GM23338 (cell line): ENCODE measurements around the gene MID1. TPM values are rescaled to one million over a fixed set of nuclear protein-coding genes. Genes with fewer than 3 reads are reported as not detected.

Experiments
- ATAC-seq: fragments of 200-7000 bp; cut with Tn5 transposase; 3 replicates; pipeline ENCODE4 v1.9.1; 2020
- DNase-seq: peaks from one replicate; pipeline ENCODE4 v3.0.0-alpha.2; 2015; ENCODE audit warnings: low spot score
- H2AFZ ChIP-seq: fragments of 200-600 bp; sonication (generic); 2 replicates; pipeline ENCODE4 v1.8.0; 2016; ENCODE audit warnings: antibody characterized with exemption, mild to moderate bottlenecking, moderate library complexity
- H3F3A ChIP-seq: fragments of 200-600 bp; sonication (generic); replicated peaks from 2 replicates; pipeline ENCODE4 v1.8.0; 2017; ENCODE audit warnings: antibody characterized with exemption, mixed run types, low read depth
- H3K27ac ChIP-seq: fragments of 200-600 bp; sonication (generic); 2 replicates; pipeline ENCODE4 v1.6.1; 2016; ENCODE audit warnings: low read depth
- H3K27me3 ChIP-seq: fragments of 200-600 bp; sonication (generic); 2 replicates; pipeline ENCODE4 v1.8.0; 2016; ENCODE audit warnings: mild to moderate bottlenecking, mixed run types, moderate library complexity; ENCODE audit not compliant: insufficient read depth
- H3K36me3 ChIP-seq: fragments of 200-600 bp; sonication (generic); 2 replicates; pipeline ENCODE4 v1.8.0; 2016; ENCODE audit warnings: mild to moderate bottlenecking; ENCODE audit not compliant: insufficient read depth
- H3K4me1 ChIP-seq: fragments of 200-600 bp; sonication (generic); 2 replicates; pipeline ENCODE4 v1.8.0; 2016; ENCODE audit warnings: mild to moderate bottlenecking, moderate library complexity; ENCODE audit not compliant: insufficient read depth
- H3K4me2 ChIP-seq: fragments of 200-600 bp; sonication (generic); 2 replicates; pipeline ENCODE4 v1.7.1; 2017; ENCODE audit warnings: mixed run types
- H3K4me3 ChIP-seq: fragments of 200-600 bp; sonication (generic); 2 replicates; pipeline ENCODE4 v1.6.1; 2016; ENCODE audit warnings: mixed run types
- H3K79me2 ChIP-seq: fragments of 200-600 bp; sonication (generic); replicated peaks from 2 replicates; pipeline ENCODE4 v1.8.0; 2017; ENCODE audit warnings: mild to moderate bottlenecking; ENCODE audit not compliant: insufficient read depth
- H3K9me2 ChIP-seq: fragments of 200-600 bp; sonication (generic); 2 replicates; pipeline ENCODE4 v1.8.0; 2017; ENCODE audit not compliant: insufficient read depth
- H4K20me1 ChIP-seq: fragments of 200-600 bp; sonication (generic); replicated peaks from 2 replicates; pipeline ENCODE4 v1.8.0; 2017; ENCODE audit warnings: mild to moderate bottlenecking; ENCODE audit not compliant: insufficient read depth
- H3K27ac Mint-ChIP-seq: 2 replicates; pipeline ENCODE4 v1.8.0; 2020; ENCODE audit warnings: inconsistent platforms, mild to moderate bottlenecking, moderate library complexity, mixed read lengths
- H3K27me3 Mint-ChIP-seq: 3 replicates; pipeline ENCODE4 v1.8.0; 2022; ENCODE audit warnings: low read depth, mild to moderate bottlenecking, moderate library complexity, mixed read lengths, inconsistent platforms; ENCODE audit not compliant: insufficient read depth, poor library complexity
- H3K36me3 Mint-ChIP-seq: 3 replicates; pipeline ENCODE4 v1.8.0; 2021; ENCODE audit warnings: low read depth, mild to moderate bottlenecking, inconsistent platforms, moderate library complexity, mixed read lengths
- H3K4me1 Mint-ChIP-seq: 3 replicates; pipeline ENCODE4 v1.8.0; 2020; ENCODE audit warnings: mild to moderate bottlenecking, inconsistent platforms, mixed read lengths
- H3K4me3 Mint-ChIP-seq: 3 replicates; pipeline ENCODE4 v1.8.0; 2021; ENCODE audit warnings: moderate library complexity, mild to moderate bottlenecking, inconsistent platforms, mixed read lengths
- H3K9me3 Mint-ChIP-seq: 3 replicates; pipeline ENCODE4 v1.8.0; 2020; ENCODE audit warnings: moderate library complexity, mild to moderate bottlenecking, inconsistent platforms, mixed read lengths
- CREB1 ChIP-seq: fragments of 250-450 bp; sonication (Bioruptor Pico); IDR thresholded peaks from 2 replicates; pipeline ENCODE4 v1.5.0; 2020; ENCODE audit warnings: low read depth, mild to moderate bottlenecking, moderate library complexity
- EZH2 ChIP-seq: fragments of 200-600 bp; sonication (generic); IDR thresholded peaks from one replicate; pipeline ENCODE4 v1.8.0; 2017; ENCODE audit warnings: antibody characterized with exemption, mild to moderate bottlenecking, low read depth; ENCODE audit not compliant: unreplicated experiment
- EZH2phosphoT487 ChIP-seq: fragments of 200-600 bp; sonication (generic); IDR thresholded peaks from one replicate; pipeline ENCODE4 v1.8.1; 2018; ENCODE audit warnings: antibody characterized with exemption; ENCODE audit not compliant: unreplicated experiment
- JUNB ChIP-seq: IDR thresholded peaks from one replicate; pipeline ENCODE4 v1.6.1; 2016; ENCODE audit warnings: antibody characterized with exemption; ENCODE audit not compliant: unreplicated experiment
- POLR2AphosphoS5 ChIP-seq: IDR thresholded peaks from 2 replicates; pipeline ENCODE4 v1.6.1; 2016; ENCODE audit warnings: antibody characterized with exemption, low read depth
- STAT1 ChIP-seq: IDR thresholded peaks from one replicate; pipeline ENCODE4 v1.6.1; 2016; ENCODE audit warnings: antibody characterized with exemption; ENCODE audit not compliant: unreplicated experiment
- ZNF114 ChIP-seq: fragments of 250-450 bp; sonication (Bioruptor Pico); IDR thresholded peaks from 2 replicates; pipeline ENCODE4 v1.5.0; 2020; ENCODE audit warnings: mild to moderate bottlenecking, moderate library complexity
- polyA plus RNA-seq: library from polyadenylated mRNA; unstranded; fragments of >200 nt; fragmentation: Nextera tagmentation; extraction: Ambion mirVana; gene quantifications from 2 replicates; pipeline ENCODE4 v1.2.1, GENCODE V29; 2016
- total RNA-seq: library from RNA; depleted of rRNA; stranded (reverse); fragments of >200 nt; shearing (Covaris generic); gene quantifications from 2 replicates; pipeline ENCODE4 v1.2.3, GENCODE V29; 2014
- TF ChIP-seq, protein P1 (sequence below): IDR thresholded peaks from 2 replicates; pipeline ENCODE4 v1.6.1; 2016; ENCODE audit warnings: antibody characterized with exemption
- TF ChIP-seq, protein P2 (sequence below): IDR thresholded peaks from one replicate; pipeline ENCODE4 v1.6.1; 2018; ENCODE audit warnings: antibody characterized with exemption; ENCODE audit not compliant: unreplicated experiment
- TF ChIP-seq, protein P3 (sequence below), 2 experiments: fragments of 200-600 bp in 1 of 2; sonication (generic) in 1 of 2; conservative IDR thresholded peaks; 2 replicates each; pipeline versions ENCODE4 v1.5.1 to v1.6.1; 2016 to 2017; ENCODE audit warnings: antibody characterized with exemption in 2 of 2, low read depth in 2 of 2, mild to moderate bottlenecking in 2 of 2, moderate library complexity in 1 of 2
- TF ChIP-seq, protein P4 (sequence below): fragments of 250-450 bp; sonication (Bioruptor Pico); IDR thresholded peaks from 2 replicates; pipeline ENCODE4 v1.5.0; 2020; ENCODE audit warnings: mild to moderate bottlenecking, moderate library complexity

The MID1 gene
- total and polyA plus RNA-seq, 2 experiments from 2014 or later: 27.2 to 39.3 TPM

DNA sequence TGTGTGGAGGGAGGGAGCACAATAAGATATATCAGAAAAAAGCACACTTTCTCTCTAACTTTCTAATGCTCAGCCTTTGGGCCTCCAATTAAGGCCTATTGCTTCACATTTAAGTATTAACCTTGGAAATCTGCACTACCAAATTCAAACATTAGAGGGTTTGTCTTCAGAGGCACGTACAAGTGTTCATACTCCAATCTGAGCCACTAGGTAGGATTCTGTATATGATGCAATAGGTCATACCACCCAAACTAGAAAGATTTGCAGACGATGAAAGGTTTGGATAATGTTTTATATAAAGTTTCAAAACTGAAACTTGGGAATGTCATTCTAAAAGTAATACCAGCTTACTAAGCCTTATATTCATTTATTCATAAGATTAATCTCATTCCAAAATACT is 106.4 kb downstream of the MID1 start:
- Histone ChIP-seq H3K27ac (no peak overlapping the region), H3K4me2 (no peak overlapping the region), H2AFZ (no peak overlapping the region), H3K4me1 (peaks cover 28% of the 10 kb centered on the region), H3K36me3 (no peaks in the 10 kb centered on the region), H4K20me1 (no peaks in the 10 kb centered on the region), H3F3A (peaks cover 5% of the 10 kb centered on the region; the same call in 1 of the 2 replicates), H3K27me3 (no peaks in the 10 kb centered on the region), H3K79me2 (0 out of 2 replicates have a peak, but pooled peaks cover 9% of the 10 kb centered on the region), H3K9me2 (no peaks in the 10 kb centered on the region), H3K4me3 (no peak overlapping the region)
- peaks cover 1% of the 10 kb centered on the region for H3K27me3 Mint-ChIP-seq
- TF ChIP-seq POLR2AphosphoS5 (no peak), JUNB (no peak), CREB1 (no peak), EZH2 (no peak), EZH2phosphoT487 (no peak), ZNF114 (CRISPR knock-in tag) (no peak), STAT1 (no peak)
- TF ChIP-seq, protein P1, sequence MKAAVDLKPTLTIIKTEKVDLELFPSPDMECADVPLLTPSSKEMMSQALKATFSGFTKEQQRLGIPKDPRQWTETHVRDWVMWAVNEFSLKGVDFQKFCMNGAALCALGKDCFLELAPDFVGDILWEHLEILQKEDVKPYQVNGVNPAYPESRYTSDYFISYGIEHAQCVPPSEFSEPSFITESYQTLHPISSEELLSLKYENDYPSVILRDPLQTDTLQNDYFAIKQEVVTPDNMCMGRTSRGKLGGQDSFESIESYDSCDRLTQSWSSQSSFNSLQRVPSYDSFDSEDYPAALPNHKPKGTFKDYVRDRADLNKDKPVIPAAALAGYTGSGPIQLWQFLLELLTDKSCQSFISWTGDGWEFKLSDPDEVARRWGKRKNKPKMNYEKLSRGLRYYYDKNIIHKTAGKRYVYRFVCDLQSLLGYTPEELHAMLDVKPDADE: no peak
- TF ChIP-seq, protein P2, sequence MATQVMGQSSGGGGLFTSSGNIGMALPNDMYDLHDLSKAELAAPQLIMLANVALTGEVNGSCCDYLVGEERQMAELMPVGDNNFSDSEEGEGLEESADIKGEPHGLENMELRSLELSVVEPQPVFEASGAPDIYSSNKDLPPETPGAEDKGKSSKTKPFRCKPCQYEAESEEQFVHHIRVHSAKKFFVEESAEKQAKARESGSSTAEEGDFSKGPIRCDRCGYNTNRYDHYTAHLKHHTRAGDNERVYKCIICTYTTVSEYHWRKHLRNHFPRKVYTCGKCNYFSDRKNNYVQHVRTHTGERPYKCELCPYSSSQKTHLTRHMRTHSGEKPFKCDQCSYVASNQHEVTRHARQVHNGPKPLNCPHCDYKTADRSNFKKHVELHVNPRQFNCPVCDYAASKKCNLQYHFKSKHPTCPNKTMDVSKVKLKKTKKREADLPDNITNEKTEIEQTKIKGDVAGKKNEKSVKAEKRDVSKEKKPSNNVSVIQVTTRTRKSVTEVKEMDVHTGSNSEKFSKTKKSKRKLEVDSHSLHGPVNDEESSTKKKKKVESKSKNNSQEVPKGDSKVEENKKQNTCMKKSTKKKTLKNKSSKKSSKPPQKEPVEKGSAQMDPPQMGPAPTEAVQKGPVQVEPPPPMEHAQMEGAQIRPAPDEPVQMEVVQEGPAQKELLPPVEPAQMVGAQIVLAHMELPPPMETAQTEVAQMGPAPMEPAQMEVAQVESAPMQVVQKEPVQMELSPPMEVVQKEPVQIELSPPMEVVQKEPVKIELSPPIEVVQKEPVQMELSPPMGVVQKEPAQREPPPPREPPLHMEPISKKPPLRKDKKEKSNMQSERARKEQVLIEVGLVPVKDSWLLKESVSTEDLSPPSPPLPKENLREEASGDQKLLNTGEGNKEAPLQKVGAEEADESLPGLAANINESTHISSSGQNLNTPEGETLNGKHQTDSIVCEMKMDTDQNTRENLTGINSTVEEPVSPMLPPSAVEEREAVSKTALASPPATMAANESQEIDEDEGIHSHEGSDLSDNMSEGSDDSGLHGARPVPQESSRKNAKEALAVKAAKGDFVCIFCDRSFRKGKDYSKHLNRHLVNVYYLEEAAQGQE: no peak
- TF ChIP-seq, protein P3, sequence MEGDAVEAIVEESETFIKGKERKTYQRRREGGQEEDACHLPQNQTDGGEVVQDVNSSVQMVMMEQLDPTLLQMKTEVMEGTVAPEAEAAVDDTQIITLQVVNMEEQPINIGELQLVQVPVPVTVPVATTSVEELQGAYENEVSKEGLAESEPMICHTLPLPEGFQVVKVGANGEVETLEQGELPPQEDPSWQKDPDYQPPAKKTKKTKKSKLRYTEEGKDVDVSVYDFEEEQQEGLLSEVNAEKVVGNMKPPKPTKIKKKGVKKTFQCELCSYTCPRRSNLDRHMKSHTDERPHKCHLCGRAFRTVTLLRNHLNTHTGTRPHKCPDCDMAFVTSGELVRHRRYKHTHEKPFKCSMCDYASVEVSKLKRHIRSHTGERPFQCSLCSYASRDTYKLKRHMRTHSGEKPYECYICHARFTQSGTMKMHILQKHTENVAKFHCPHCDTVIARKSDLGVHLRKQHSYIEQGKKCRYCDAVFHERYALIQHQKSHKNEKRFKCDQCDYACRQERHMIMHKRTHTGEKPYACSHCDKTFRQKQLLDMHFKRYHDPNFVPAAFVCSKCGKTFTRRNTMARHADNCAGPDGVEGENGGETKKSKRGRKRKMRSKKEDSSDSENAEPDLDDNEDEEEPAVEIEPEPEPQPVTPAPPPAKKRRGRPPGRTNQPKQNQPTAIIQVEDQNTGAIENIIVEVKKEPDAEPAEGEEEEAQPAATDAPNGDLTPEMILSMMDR (conservative IDR thresholded peaks at IDR 0.05; ENCODE audit: low read depth in 2 of 2): no peak
- TF ChIP-seq, protein P4, sequence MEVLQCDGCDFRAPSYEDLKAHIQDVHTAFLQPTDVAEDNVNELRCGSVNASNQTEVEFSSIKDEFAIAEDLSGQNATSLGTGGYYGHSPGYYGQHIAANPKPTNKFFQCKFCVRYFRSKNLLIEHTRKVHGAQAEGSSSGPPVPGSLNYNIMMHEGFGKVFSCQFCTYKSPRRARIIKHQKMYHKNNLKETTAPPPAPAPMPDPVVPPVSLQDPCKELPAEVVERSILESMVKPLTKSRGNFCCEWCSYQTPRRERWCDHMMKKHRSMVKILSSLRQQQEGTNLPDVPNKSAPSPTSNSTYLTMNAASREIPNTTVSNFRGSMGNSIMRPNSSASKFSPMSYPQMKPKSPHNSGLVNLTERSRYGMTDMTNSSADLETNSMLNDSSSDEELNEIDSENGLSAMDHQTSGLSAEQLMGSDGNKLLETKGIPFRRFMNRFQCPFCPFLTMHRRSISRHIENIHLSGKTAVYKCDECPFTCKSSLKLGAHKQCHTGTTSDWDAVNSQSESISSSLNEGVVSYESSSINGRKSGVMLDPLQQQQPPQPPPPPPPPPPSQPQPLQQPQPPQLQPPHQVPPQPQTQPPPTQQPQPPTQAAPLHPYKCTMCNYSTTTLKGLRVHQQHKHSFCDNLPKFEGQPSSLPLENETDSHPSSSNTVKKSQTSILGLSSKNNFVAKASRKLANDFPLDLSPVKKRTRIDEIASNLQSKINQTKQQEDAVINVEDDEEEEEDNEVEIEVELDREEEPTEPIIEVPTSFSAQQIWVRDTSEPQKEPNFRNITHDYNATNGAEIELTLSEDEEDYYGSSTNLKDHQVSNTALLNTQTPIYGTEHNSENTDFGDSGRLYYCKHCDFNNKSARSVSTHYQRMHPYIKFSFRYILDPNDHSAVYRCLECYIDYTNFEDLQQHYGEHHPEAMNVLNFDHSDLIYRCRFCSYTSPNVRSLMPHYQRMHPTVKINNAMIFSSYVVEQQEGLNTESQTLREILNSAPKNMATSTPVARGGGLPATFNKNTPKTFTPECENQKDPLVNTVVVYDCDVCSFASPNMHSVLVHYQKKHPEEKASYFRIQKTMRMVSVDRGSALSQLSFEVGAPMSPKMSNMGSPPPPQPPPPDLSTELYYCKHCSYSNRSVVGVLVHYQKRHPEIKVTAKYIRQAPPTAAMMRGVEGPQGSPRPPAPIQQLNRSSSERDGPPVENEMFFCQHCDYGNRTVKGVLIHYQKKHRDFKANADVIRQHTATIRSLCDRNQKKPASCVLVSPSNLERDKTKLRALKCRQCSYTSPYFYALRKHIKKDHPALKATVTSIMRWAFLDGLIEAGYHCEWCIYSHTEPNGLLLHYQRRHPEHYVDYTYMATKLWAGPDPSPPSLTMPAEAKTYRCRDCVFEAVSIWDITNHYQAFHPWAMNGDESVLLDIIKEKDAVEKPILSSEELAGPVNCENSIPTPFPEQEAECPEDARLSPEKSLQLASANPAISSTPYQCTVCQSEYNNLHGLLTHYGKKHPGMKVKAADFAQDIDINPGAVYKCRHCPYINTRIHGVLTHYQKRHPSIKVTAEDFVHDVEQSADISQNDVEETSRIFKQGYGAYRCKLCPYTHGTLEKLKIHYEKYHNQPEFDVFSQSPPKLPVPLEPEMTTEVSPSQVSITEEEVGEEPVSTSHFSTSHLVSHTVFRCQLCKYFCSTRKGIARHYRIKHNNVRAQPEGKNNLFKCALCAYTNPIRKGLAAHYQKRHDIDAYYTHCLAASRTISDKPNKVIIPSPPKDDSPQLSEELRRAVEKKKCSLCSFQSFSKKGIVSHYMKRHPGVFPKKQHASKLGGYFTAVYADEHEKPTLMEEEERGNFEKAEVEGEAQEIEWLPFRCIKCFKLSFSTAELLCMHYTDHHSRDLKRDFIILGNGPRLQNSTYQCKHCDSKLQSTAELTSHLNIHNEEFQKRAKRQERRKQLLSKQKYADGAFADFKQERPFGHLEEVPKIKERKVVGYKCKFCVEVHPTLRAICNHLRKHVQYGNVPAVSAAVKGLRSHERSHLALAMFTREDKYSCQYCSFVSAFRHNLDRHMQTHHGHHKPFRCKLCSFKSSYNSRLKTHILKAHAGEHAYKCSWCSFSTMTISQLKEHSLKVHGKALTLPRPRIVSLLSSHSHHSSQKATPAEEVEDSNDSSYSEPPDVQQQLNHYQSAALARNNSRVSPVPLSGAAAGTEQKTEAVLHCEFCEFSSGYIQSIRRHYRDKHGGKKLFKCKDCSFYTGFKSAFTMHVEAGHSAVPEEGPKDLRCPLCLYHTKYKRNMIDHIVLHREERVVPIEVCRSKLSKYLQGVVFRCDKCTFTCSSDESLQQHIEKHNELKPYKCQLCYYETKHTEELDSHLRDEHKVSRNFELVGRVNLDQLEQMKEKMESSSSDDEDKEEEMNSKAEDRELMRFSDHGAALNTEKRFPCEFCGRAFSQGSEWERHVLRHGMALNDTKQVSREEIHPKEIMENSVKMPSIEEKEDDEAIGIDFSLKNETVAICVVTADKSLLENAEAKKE: no peak
- ATAC-seq: no peak
- peaks cover 16% of the 10 kb centered on the region; the same call in 2 of the 3 replicates for H3K36me3 Mint-ChIP-seq
- H3K4me3 Mint-ChIP-seq: no peak overlapping the region
- DNase-seq: no peak
- H3K4me1 Mint-ChIP-seq: peaks cover 29% of the 10 kb centered on the region
- no peak overlapping the region for H3K27ac Mint-ChIP-seq
- H3K9me3 Mint-ChIP-seq: no peaks in the 10 kb centered on the region
